ENCODE data around the gene PROM1. TPM values are rescaled to one million over a fixed set of nuclear protein-coding genes. Genes with fewer than 3 reads are reported as not detected.

Gene PROM1
- total and polyA plus RNA-seq, 4 donors: 1.2 to 5.2 (median 3.7) TPM

DNA sequence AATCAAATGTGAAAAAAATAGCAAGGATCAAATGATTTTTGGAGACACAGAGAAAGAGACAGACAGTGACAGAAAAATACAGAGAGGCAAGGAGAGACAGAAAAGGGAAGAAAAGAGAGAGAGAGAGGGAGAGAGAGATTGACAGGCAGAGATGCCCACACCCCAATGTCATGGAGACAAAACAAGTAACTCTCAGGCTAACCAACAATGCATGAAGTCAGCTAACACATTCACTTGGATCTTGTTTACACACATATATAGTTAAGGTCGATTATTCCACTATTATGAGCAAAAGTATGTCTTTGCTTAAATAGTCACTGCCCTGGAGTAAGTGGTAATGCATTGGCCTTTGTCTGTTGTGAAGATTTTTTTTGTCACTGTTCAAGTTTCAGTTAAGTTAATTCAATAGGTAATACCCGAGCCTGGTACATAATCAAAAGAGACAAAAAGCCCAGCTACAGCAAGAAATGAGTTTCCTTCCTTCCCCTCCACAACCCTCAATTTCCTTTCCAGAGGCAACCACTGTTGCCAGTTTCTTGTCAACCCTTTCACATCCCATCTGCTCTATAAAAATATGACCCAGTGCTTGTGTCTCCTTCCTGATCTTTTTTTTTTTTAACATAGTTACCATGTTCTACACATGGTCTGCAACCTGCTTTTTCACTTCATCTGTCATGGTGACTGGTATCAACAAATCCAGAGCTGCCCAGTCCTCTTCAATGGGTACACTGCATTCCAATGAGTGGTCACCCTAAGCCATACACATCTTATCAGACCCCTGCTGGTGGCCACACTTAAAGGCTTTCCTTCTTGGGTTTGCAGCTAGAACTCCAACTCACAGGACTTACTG is 52.1 kb downstream of the PROM1 start (continued):
- TF ChIP-seq, protein P1, sequence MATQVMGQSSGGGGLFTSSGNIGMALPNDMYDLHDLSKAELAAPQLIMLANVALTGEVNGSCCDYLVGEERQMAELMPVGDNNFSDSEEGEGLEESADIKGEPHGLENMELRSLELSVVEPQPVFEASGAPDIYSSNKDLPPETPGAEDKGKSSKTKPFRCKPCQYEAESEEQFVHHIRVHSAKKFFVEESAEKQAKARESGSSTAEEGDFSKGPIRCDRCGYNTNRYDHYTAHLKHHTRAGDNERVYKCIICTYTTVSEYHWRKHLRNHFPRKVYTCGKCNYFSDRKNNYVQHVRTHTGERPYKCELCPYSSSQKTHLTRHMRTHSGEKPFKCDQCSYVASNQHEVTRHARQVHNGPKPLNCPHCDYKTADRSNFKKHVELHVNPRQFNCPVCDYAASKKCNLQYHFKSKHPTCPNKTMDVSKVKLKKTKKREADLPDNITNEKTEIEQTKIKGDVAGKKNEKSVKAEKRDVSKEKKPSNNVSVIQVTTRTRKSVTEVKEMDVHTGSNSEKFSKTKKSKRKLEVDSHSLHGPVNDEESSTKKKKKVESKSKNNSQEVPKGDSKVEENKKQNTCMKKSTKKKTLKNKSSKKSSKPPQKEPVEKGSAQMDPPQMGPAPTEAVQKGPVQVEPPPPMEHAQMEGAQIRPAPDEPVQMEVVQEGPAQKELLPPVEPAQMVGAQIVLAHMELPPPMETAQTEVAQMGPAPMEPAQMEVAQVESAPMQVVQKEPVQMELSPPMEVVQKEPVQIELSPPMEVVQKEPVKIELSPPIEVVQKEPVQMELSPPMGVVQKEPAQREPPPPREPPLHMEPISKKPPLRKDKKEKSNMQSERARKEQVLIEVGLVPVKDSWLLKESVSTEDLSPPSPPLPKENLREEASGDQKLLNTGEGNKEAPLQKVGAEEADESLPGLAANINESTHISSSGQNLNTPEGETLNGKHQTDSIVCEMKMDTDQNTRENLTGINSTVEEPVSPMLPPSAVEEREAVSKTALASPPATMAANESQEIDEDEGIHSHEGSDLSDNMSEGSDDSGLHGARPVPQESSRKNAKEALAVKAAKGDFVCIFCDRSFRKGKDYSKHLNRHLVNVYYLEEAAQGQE (IDR thresholded peaks at IDR 0.05): no peak
- TF ChIP-seq RAD21 (IDR thresholded peaks at IDR 0.05) (no peak), FOXA2 (IDR thresholded peaks at IDR 0.05) (no peak), JUND (IDR thresholded peaks at IDR 0.05) (no peak)
- TF ChIP-seq, protein P2, sequence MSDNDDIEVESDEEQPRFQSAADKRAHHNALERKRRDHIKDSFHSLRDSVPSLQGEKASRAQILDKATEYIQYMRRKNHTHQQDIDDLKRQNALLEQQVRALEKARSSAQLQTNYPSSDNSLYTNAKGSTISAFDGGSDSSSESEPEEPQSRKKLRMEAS (IDR thresholded peaks at IDR 0.05): no peak

DNA sequence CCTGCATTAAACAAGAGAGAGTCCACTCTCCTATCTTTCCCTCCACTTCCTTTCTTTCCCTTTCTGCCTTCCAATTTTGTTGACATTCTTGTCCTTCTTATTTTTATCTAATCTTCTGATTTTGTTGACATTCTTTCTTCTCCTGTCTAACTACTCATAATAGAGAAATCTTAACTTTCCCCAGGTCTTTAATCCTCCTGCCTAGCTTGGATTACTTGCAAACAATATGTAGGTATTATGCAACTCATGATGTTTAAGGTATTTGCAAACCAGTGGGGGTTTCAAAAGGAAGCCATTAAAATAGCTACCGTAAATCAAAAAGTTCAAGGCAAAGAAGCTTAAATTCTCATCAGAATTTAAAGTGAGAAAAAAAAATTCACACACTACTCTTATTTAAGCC is 53.9 kb downstream of the PROM1 start:
- H3K9me3 ChIP-seq (ENCODE audit: control insufficient read depth in 4 of 4, low read length in 3 of 4): no peaks in the 10 kb centered on the region
- H3K27me3 ChIP-seq (ENCODE audit: control insufficient read depth in 4 of 4, insufficient read depth in 4 of 4, low read length in 3 of 4): no peaks in the 10 kb centered on the region
- no peak for DNase-seq (ENCODE audit: low spot score)
- WGBS: 84% methylated on average over 1 of the region's 1 CpG
- no peak overlapping the region for H3K4me3 ChIP-seq (ENCODE audit: low read depth in 1 of 3, low read length in 3 of 3)
- TF ChIP-seq SP1 (IDR thresholded peaks at IDR 0.05): no peak
- TF ChIP-seq, protein P3, sequence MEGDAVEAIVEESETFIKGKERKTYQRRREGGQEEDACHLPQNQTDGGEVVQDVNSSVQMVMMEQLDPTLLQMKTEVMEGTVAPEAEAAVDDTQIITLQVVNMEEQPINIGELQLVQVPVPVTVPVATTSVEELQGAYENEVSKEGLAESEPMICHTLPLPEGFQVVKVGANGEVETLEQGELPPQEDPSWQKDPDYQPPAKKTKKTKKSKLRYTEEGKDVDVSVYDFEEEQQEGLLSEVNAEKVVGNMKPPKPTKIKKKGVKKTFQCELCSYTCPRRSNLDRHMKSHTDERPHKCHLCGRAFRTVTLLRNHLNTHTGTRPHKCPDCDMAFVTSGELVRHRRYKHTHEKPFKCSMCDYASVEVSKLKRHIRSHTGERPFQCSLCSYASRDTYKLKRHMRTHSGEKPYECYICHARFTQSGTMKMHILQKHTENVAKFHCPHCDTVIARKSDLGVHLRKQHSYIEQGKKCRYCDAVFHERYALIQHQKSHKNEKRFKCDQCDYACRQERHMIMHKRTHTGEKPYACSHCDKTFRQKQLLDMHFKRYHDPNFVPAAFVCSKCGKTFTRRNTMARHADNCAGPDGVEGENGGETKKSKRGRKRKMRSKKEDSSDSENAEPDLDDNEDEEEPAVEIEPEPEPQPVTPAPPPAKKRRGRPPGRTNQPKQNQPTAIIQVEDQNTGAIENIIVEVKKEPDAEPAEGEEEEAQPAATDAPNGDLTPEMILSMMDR (IDR thresholded peaks at IDR 0.05; ENCODE audit: low read depth, low read length, missing input control): no peak
- TF ChIP-seq JUND (IDR thresholded peaks at IDR 0.05): no peak
- TF ChIP-seq NR2F2 (IDR thresholded peaks at IDR 0.05): no peak
- TF ChIP-seq, protein P4, sequence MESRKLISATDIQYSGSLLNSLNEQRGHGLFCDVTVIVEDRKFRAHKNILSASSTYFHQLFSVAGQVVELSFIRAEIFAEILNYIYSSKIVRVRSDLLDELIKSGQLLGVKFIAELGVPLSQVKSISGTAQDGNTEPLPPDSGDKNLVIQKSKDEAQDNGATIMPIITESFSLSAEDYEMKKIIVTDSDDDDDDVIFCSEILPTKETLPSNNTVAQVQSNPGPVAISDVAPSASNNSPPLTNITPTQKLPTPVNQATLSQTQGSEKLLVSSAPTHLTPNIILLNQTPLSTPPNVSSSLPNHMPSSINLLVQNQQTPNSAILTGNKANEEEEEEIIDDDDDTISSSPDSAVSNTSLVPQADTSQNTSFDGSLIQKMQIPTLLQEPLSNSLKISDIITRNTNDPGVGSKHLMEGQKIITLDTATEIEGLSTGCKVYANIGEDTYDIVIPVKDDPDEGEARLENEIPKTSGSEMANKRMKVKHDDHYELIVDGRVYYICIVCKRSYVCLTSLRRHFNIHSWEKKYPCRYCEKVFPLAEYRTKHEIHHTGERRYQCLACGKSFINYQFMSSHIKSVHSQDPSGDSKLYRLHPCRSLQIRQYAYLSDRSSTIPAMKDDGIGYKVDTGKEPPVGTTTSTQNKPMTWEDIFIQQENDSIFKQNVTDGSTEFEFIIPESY (IDR thresholded peaks at IDR 0.05): no peak
- TF ChIP-seq EGR1 (IDR thresholded peaks at IDR 0.05; ENCODE audit: low read depth in 2 of 2): no peak
- TF ChIP-seq RXRA (IDR thresholded peaks at IDR 0.05): no peak
- TF ChIP-seq HNF4G (IDR thresholded peaks at IDR 0.05): no peak
- TF ChIP-seq TAF1 (conservative IDR thresholded peaks at IDR 0.05): no peak
- TF ChIP-seq, protein P1 (IDR thresholded peaks at IDR 0.05): no peak
- no peak for TF ChIP-seq FOXA1 (IDR thresholded peaks at IDR 0.05)
- TF ChIP-seq GABPA (IDR thresholded peaks at IDR 0.05 in 1 of 2, conservative IDR thresholded peaks at IDR 0.05 in 1 of 2): no peak
- TF ChIP-seq, protein P5, sequence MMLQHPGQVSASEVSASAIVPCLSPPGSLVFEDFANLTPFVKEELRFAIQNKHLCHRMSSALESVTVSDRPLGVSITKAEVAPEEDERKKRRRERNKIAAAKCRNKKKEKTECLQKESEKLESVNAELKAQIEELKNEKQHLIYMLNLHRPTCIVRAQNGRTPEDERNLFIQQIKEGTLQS (IDR thresholded peaks at IDR 0.05): no peak
- no peaks in the 10 kb centered on the region for H3K36me3 ChIP-seq (ENCODE audit: control insufficient read depth in 4 of 4, insufficient read depth in 3 of 4, low read depth in 1 of 4, low read length in 3 of 4)
- H3K9ac ChIP-seq (ENCODE audit: low read depth in 1 of 2, low read length in 2 of 2): no peak overlapping the region
- no peak overlapping the region for H3K27ac ChIP-seq (ENCODE audit: low read depth in 1 of 2, low read length in 2 of 2)
- peaks cover 11 to 26% (median 15%) of the 10 kb centered on the region in 4 donors for H3K4me1 ChIP-seq (ENCODE audit: control insufficient read depth in 4 of 4, insufficient read depth in 4 of 4, low read length in 3 of 4)
